Naive thymus-derived CD4-positive, alpha-beta T cell (primary cell): ENCODE measurements around the gene COL5A1. TPM values are rescaled to one million over a fixed set of nuclear protein-coding genes. Genes with fewer than 3 reads are reported as not detected.

ENCODE experiments used
- ATAC-seq: fragments of 150-1000 bp; cut with Tn5 transposase; 2 replicates; pipeline ENCODE4 v1.10.0; 2021; ENCODE audit warnings: mild to moderate bottlenecking, moderate library complexity
- CTCF ChIA-PET: fragments of 350-600 bp; sonication (Branson Sonifier 250); formaldehyde crosslinking; loops from one replicate; lab custom pipeline; 2021; ENCODE audit warnings: antibody characterized with exemption; lab: Charles Lee
- POLR2A ChIA-PET: fragments of 350-600 bp; sonication (Branson Sonifier 250); formaldehyde crosslinking; loops from one replicate; lab custom pipeline; 2021; ENCODE audit warnings: antibody characterized with exemption, inconsistent platforms; lab: Charles Lee
- DNase-seq, 9 donors: peaks; one replicate each; pipeline versions ENCODE4 v3.0.0 to v3.0.0-alpha.2; 2020 to 2022; ENCODE audit warnings: mixed read lengths in 1 of 9
- H3K27ac ChIP-seq: one replicate; pipeline ENCODE4 v1.7.0; 2013; ENCODE audit warnings: mild to moderate bottlenecking, low read depth, low read length, moderate library complexity
- H3K27me3 ChIP-seq, 2 donors: one replicate each; pipeline ENCODE4 v1.7.0; 2013; ENCODE audit warnings: low read length in 2 of 2, mild to moderate bottlenecking in 2 of 2, moderate library complexity in 2 of 2; ENCODE audit not compliant: control insufficient read depth in 2 of 2, insufficient read depth in 2 of 2
- H3K36me3 ChIP-seq, 3 experiments: 1 replicate in 2 of 3; 2 replicates in 1 of 3; pipeline ENCODE4 v1.7.0; 2013; ENCODE audit warnings: low read length in 3 of 3, mild to moderate bottlenecking in 3 of 3, moderate library complexity in 1 of 3; ENCODE audit not compliant: insufficient read depth in 3 of 3, control insufficient read depth in 2 of 3
- H3K4me1 ChIP-seq, 2 donors: one replicate each; pipeline ENCODE4 v1.7.0; 2013; ENCODE audit warnings: low read length in 2 of 2, mild to moderate bottlenecking in 2 of 2, moderate library complexity in 1 of 2; ENCODE audit not compliant: control insufficient read depth in 2 of 2, insufficient read depth in 2 of 2
- H3K4me3 ChIP-seq: 2 replicates; pipeline ENCODE4 v1.7.0; 2013; ENCODE audit warnings: mild to moderate bottlenecking, low read length
- H3K9me3 ChIP-seq, 3 experiments: 1 replicate in 2 of 3; 2 replicates in 1 of 3; pipeline ENCODE4 v1.7.0; 2013; ENCODE audit warnings: low read length in 3 of 3; ENCODE audit not compliant: control insufficient read depth in 2 of 3
- H3K27ac Mint-ChIP-seq, 9 donors: one replicate each; pipeline ENCODE4 v1.8.0; 2020 to 2022; ENCODE audit warnings: mixed read lengths in 9 of 9, mild to moderate bottlenecking in 8 of 9, moderate library complexity in 5 of 9, inconsistent platforms in 2 of 9
- H3K27me3 Mint-ChIP-seq, 5 donors: one replicate each; pipeline ENCODE4 v1.8.0; 2021 to 2022; ENCODE audit warnings: mixed read lengths in 5 of 5, mild to moderate bottlenecking in 1 of 5
- H3K36me3 Mint-ChIP-seq, 5 donors: one replicate each; pipeline ENCODE4 v1.8.0; 2020 to 2022; ENCODE audit warnings: mixed read lengths in 5 of 5, mild to moderate bottlenecking in 3 of 5, inconsistent platforms in 1 of 5
- H3K4me1 Mint-ChIP-seq, 7 donors: one replicate each; pipeline ENCODE4 v1.8.0; 2020 to 2022; ENCODE audit warnings: mixed read lengths in 7 of 7, mild to moderate bottlenecking in 3 of 7, inconsistent platforms in 1 of 7
- H3K4me3 Mint-ChIP-seq, 10 donors: one replicate each; pipeline ENCODE4 v1.8.0; 2020 to 2022; ENCODE audit warnings: mild to moderate bottlenecking in 10 of 10, mixed read lengths in 10 of 10, moderate library complexity in 6 of 10, inconsistent platforms in 2 of 10
- H3K9me3 Mint-ChIP-seq, 11 donors: one replicate each; pipeline ENCODE4 v1.8.0; 2020 to 2022; ENCODE audit warnings: mixed read lengths in 11 of 11, mild to moderate bottlenecking in 4 of 11, inconsistent platforms in 1 of 11, moderate library complexity in 1 of 11
- intact Hi-C, 2 donors: fragments of 100-400 bp; cut with micrococcal nuclease; formaldehyde crosslinking; loops; one replicate each; pipeline ENCODE4 v1.15.1; 2023
- polyA plus RNA-seq, 2 donors: library from polyadenylated mRNA; unstranded; fragments of 300-500 nt; fragmentation: Illumina TruSeq; gene quantifications; one replicate each; pipeline ENCODE4 v1.2.3, GENCODE V29; 2021
- total RNA-seq, 6 experiments: library from RNA in 5 of 6; stranded (reverse) in 5 of 6; gene quantifications; 1 replicate in 5 of 6; 2 replicates in 1 of 6; pipeline ENCODE4 v1.2.3 and lab custom pipeline; 2021 to 2026

COL5A1 gene
- total and polyA plus RNA-seq, 7 experiments from 2014 or later, result 0.16 to 0.56 (median 0.24) TPM; not detected in 2

- Mint-ChIP-seq H3K4me1 (peaks cover 0 to 7% (median 0%) of the 10 kb centered on the region in 7 donors), H3K4me3 (no peak overlapping the region), H3K27me3 (peaks cover 0 to 8% (median 0%) of the 10 kb centered on the region in 5 donors), H3K36me3 (no peaks in the 10 kb centered on the region), H3K27ac (no peak overlapping the region), H3K9me3 (peaks cover 0 to 1% (median 0%) of the 10 kb centered on the region in 11 donors)
- no peaks in the 10 kb centered on the region for H3K9me3 ChIP-seq
- ATAC-seq (no peak), DNase-seq (no peak)
- no peak overlapping the region for H3K27ac ChIP-seq
- H3K27me3 ChIP-seq, result no peaks in the 10 kb centered on the region
- H3K4me1 ChIP-seq, result no peaks in the 10 kb centered on the region
- CTCF ChIA-PET, result no interaction called here
- intact Hi-C loops, result no loop called here
- H3K36me3 ChIP-seq, result no peaks in the 10 kb centered on the region
- no peak overlapping the region for H3K4me3 ChIP-seq
- POLR2A ChIA-PET, result no interaction called here
These were observed 133.7 kb downstream of the COL5A1 start for GRCh38 chr9:134775081-134775951.

GRCh38 chr9:134776080-134776796 is 134.6 kb downstream of the COL5A1 start:
- DNase-seq (no peak), ATAC-seq (no peak)
- Histone ChIP-seq H3K4me3 (no peak overlapping the region), H3K4me1 (no peaks in the 10 kb centered on the region), H3K27me3 (no peaks in the 10 kb centered on the region), H3K36me3 (no peaks in the 10 kb centered on the region), H3K9me3 (no peaks in the 10 kb centered on the region), H3K27ac (no peak overlapping the region)
- intact Hi-C loops, result no loop called here
- Mint-ChIP-seq H3K4me1 (peaks cover 0 to 7% (median 0%) of the 10 kb centered on the region in 7 donors), H3K27ac (no peak overlapping the region), H3K27me3 (peaks cover 0 to 7% (median 0%) of the 10 kb centered on the region in 5 donors), H3K9me3 (peaks cover 0 to 1% (median 0%) of the 10 kb centered on the region in 11 donors), H3K36me3 (no peaks in the 10 kb centered on the region), H3K4me3 (no peak overlapping the region)
- ChIA-PET CTCF (no interaction called here), POLR2A (no interaction called here)

- H3K27ac ChIP-seq, result no peak overlapping the region
- POLR2A ChIA-PET, result no interaction called here
These were observed 135.6 kb downstream of the COL5A1 start for GRCh38 chr9:134777153-134777552.

GRCh38 chr9:134778156-134778555 is 136.6 kb downstream of the COL5A1 start:
- H3K36me3 ChIP-seq, result no peaks in the 10 kb centered on the region
- ChIA-PET CTCF (no interaction called here), POLR2A (no interaction called here)
- no peak overlapping the region for H3K27ac Mint-ChIP-seq
- ATAC-seq (no peak), DNase-seq (no peak)
- H3K27me3 Mint-ChIP-seq, result no peaks in the 10 kb centered on the region
- intact Hi-C loops, result no loop called here
- H3K4me3 ChIP-seq, result no peak overlapping the region
- H3K27ac ChIP-seq, result no peak overlapping the region
- no peaks in the 10 kb centered on the region for H3K4me1 ChIP-seq
- peaks cover 0 to 1% (median 0%) of the 10 kb centered on the region in 11 donors for H3K9me3 Mint-ChIP-seq
- no peaks in the 10 kb centered on the region for H3K9me3 ChIP-seq
- H3K4me1 Mint-ChIP-seq, result peaks cover 0 to 2% (median 0%) of the 10 kb centered on the region in 7 donors
- H3K4me3 Mint-ChIP-seq, result no peak overlapping the region
- no peaks in the 10 kb centered on the region for H3K36me3 Mint-ChIP-seq
- H3K27me3 ChIP-seq, result no peaks in the 10 kb centered on the region

More at GRCh38 chr9:134777153-134777552, 135.6 kb downstream of the COL5A1 start:
- no peaks in the 10 kb centered on the region for H3K36me3 ChIP-seq
- H3K4me1 ChIP-seq, result no peaks in the 10 kb centered on the region
- Mint-ChIP-seq H3K4me1 (peaks cover 0 to 2% (median 0%) of the 10 kb centered on the region in 7 donors), H3K4me3 (no peak overlapping the region), H3K9me3 (peaks cover 0 to 1% (median 0%) of the 10 kb centered on the region in 11 donors), H3K27ac (no peak overlapping the region), H3K36me3 (no peaks in the 10 kb centered on the region), H3K27me3 (no peaks in the 10 kb centered on the region)
- H3K4me3 ChIP-seq, result no peak overlapping the region
- CTCF ChIA-PET, result no interaction called here
- no peak for ATAC-seq
- intact Hi-C loops, result no loop called here
- no peaks in the 10 kb centered on the region for H3K9me3 ChIP-seq
- no peak for DNase-seq
- H3K27me3 ChIP-seq, result no peaks in the 10 kb centered on the region

DNA sequence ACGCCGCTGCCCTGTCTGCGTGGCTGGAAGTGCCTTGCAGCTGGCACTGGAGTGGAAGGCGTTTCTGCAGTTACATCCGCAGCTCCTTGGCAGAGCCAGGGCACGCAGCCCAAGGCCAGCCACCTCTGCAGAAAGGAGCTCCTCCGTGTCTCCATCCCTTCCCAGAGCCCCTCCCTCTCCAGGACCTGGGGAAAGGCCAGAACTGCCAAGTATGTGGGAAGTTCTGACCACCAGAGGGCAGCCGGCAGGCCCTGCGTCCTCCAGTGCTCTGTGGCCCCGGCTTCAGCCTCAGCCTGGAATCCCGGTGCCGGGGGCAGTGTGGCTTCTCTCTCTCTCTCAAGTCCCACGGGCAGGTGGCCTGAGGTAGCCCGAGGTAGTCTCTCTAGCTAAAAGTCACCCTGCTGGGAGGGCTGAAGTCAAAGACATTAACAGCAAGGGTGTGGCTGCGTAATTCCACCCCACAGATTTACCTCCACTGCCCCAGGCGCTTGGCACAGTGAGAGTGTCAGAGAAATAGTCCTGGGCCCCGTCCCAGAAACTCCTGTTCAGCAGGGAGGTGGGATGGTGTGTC is 137.3 kb downstream of the COL5A1 start:
- H3K4me1 ChIP-seq, result no peaks in the 10 kb centered on the region
- H3K4me1 Mint-ChIP-seq, result peaks cover 0 to 2% (median 0%) of the 10 kb centered on the region in 7 donors
- no peak overlapping the region for H3K4me3 Mint-ChIP-seq
- no peaks in the 10 kb centered on the region for H3K36me3 Mint-ChIP-seq
- DNase-seq, result no peak
- POLR2A ChIA-PET, result no interaction called here
- no peaks in the 10 kb centered on the region for H3K27me3 Mint-ChIP-seq
- H3K27ac Mint-ChIP-seq, result no peak overlapping the region
- no peak for ATAC-seq
- no peaks in the 10 kb centered on the region for H3K9me3 ChIP-seq
- H3K9me3 Mint-ChIP-seq, result peaks cover 0 to 1% (median 0%) of the 10 kb centered on the region in 11 donors
- no peaks in the 10 kb centered on the region for H3K27me3 ChIP-seq
- H3K27ac ChIP-seq, result no peak overlapping the region
- CTCF ChIA-PET, result no interaction called here
- intact Hi-C loops, result no loop called here
- H3K4me3 ChIP-seq, result no peak overlapping the region
- H3K36me3 ChIP-seq, result no peaks in the 10 kb centered on the region

GRCh38 chr9:134779640-134780039 is 138.0 kb downstream of the COL5A1 start:
- Mint-ChIP-seq H3K4me1 (peaks cover 0 to 2% (median 0%) of the 10 kb centered on the region in 7 donors), H3K4me3 (no peak overlapping the region), H3K36me3 (no peaks in the 10 kb centered on the region), H3K9me3 (peaks cover 0 to 1% (median 0%) of the 10 kb centered on the region in 11 donors), H3K27me3 (no peaks in the 10 kb centered on the region), H3K27ac (no peak overlapping the region)
- no peak overlapping the region for H3K27ac ChIP-seq
- H3K4me3 ChIP-seq, result no peak overlapping the region
- no peaks in the 10 kb centered on the region for H3K4me1 ChIP-seq
- H3K9me3 ChIP-seq, result no peaks in the 10 kb centered on the region
- no peaks in the 10 kb centered on the region for H3K36me3 ChIP-seq
- intact Hi-C loops, result no loop called here
- no peak for DNase-seq
- ChIA-PET POLR2A (no interaction called here), CTCF (no interaction called here)
- no peak for ATAC-seq
- no peaks in the 10 kb centered on the region for H3K27me3 ChIP-seq
